ENCODE data around the gene ANKRD13B.
"Not testable (repeated sequence)": the region's sequence is repeated elsewhere in the genome, so short reads cannot be mapped to it uniquely, and the experiment has no call there.

Gene ANKRD13B

DNA sequence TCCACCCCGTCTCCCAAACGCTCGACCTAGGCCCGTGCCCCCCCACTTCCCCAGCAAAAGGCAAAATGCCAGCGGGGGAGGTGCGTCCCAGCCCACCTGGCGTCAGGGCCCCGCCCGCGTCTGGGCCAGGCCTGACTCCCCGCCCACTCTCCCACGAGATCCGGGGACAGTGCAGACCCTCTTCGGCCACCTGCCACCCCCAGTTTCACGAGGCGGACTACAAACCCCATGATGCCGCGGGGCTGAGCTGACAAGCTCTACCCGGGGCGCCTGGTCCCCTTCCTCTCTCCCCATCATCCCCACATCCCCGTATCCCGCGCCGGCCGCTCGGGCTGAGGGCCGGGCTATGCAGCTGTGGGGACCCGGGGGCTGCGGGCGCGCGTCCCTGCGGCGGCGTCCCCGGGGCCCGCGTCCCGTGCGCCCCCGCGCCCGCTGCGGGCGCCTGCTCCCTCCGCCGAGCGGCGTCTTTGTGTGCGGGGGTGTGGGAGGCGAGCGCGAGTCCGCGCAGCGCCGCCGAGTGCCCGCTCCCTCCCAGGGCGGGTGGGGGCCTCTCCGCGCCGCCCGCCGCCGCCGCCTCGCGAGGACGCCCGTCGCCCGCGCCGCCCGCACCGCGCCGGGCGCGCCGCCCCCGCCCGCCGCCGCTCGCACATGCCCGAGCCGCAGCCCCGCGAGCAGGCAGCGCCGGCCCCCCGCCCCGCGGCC, at the start of gene ANKRD13B:
ANKRD13B (plus strand) TSS at position 283 of the 702 bp plus-strand sequence. CDS start 490 bp downstream, outside the sequence.
- DNase-seq: no peak

- DNase-seq: no peak
Observed at GRCh38 chr17:29544066-29544465, 48.9 kb upstream of the ANKRD13B start.

DNA sequence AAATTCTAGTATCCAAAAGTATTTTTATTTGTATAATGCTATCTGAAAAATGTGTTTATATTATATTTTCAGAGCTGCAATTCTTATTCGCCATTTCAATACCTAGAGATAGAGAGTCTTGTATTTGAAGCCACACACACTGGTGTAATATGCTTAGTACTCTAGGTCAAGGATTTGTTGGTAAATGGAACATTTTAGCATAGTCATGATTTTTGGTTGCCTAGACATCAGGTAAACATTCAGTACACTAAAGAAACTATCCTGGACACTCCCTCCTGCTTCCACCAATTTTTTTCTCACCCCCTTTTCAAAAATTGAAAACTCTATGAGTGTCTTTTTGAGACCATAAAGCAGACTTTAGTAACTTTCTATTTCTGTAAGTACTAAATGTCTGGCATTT, 46.8 kb upstream of the ANKRD13B start:
- no peak for DNase-seq

GRCh38 chr17:29546830-29547229, 46.1 kb upstream of the ANKRD13B start:
- no peak for DNase-seq

- no peak for DNase-seq
Observed at GRCh38 chr17:29549177-29549923, 43.6 kb upstream of the ANKRD13B start.

DNA sequence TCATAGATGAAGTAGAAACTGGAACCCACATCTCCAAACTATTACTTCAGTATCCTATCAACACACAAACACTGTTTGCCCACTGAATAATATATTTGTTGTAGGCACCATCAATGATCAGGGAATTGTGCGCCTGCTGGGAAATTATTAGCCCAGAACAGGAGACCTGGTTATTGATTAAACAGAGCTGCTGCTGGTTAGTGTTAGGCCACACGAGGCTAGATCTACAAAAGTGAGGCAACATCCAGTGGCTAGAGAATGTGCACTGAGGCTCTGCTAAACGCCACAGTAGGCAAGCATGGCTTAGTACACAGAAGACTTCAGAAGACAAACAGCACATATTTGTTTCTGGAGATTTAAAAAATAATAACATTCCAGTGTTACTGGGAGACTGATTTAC, 37.1 kb upstream of the ANKRD13B start:
- DNase-seq: no peak

DNA sequence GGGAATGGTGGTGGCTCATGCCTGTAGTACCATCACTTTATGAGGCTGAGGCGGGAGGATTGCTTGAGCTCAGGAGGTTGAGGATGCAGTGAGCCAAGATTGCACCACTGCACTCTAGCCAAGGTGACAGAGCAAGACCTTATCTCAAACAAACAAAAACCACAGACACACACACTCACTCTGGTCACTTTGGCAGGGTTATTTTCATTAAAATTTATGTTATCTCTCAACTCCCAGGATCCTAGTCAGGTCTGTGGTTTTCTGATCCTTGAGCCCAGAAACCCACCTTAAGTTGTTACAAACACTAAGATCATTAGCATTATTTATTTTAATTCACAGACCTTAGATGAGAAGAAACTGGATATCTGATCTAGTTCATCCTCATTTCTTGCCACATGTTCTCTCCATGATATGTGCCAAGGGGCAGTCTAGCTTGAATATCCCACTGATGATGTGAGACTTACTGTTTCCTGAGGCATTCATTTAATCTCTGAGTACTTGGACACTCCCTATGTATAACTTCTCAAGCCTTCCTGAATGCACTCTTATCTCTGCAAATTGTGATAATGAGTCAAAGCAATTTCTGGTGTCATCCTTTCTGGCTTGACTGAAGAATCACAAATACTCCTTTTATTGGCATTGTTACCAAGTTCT, 35.7 kb upstream of the ANKRD13B start:
- no peak for DNase-seq

- no peak for DNase-seq
Observed at GRCh38 chr17:29557739-29558116, 35.2 kb upstream of the ANKRD13B start.

DNA sequence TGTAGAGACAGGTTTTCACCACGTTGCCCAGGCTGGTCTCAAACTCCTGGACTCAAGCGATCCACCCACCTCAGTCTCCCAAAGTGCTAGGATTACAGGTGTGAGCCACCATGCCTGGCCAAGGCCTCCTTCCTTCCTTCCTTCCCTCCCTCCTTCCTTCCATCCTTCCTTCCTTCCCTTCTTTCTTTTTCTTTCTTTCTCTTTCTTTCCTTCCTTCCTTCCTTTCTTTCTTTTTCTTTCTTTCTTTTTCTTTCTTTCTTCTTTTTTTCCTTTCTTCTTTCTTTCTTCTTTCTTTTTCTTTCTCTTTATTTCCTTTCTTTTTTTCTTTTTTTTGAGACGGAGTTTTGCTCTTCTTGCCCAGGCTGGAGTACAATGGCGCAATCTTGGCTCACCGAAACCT, 34.8 kb upstream of the ANKRD13B start:
- not testable (repeated sequence) for DNase-seq

- DNase-seq: no peak
Observed at GRCh38 chr17:29559640-29560039, 33.3 kb upstream of the ANKRD13B start.

- DNase-seq: no peak
Observed at GRCh38 chr17:29560316-29560715, 32.6 kb upstream of the ANKRD13B start.

GRCh38 chr17:29561554-29562517, 31.1 kb upstream of the ANKRD13B start:
- DNase-seq: no peak

- no peak for DNase-seq
Observed at GRCh38 chr17:29562615-29563014, 30.3 kb upstream of the ANKRD13B start.

DNA sequence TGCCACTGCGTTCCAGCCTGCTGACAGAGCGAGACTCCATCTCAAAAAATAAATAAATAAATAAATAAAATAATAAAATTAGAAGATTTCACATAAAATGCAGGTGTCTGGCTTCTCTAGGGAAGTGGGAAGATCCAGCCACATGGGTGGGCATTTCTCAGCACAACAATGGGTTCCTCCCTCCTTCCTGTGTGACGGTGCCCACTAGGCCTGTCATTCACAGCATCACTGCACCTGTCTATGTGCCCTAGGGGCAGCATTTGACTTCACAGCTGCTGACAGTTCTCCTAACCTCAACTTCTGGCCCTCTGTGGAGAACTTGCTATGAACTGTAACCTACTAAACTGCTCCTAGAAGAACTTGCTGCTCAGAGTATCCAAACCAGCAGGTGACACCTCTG, 29.1 kb upstream of the ANKRD13B start:
- DNase-seq: no peak

DNA sequence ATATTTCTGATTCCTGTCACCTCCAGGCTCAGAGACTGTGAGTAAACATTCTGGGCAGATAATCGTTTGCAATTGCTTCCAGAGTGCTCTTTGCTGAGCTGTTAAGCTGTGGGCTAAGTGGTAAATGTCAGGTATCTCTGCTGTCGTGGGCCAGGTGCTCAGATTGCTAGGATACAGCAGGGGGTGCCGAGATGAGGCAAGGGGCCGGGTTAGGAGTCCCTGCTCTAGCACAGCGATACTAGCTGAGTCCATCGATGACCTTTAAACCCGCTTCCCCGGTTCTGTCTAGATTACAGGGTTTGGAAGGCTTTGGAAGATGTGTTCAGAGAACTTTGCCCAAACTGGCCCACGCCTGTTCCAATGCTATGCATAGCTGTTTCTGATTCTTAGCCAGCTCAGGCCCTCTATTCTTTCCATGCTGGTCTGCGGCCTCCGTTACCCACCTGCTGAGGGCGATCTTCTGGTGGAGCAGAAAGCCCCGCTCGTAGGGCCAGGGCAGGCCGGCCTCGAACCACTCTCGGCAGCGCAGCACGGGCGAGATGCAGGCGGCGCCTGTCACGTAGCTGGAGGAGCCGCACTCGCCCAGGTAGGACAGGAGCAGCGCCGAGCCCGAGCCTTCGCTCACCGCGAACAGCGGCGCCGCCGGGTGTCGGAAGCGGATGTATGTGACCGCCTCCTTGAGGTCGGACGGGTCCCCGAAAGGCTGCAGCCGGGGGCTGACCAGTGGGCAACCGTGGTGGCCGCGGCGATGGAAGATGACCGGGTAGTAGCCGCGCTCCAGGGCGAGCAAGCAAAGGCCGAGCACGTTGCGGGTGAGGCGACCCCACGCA, 27.1 kb upstream of the ANKRD13B start:
- DNase-seq: peak; percentile 68

DNA sequence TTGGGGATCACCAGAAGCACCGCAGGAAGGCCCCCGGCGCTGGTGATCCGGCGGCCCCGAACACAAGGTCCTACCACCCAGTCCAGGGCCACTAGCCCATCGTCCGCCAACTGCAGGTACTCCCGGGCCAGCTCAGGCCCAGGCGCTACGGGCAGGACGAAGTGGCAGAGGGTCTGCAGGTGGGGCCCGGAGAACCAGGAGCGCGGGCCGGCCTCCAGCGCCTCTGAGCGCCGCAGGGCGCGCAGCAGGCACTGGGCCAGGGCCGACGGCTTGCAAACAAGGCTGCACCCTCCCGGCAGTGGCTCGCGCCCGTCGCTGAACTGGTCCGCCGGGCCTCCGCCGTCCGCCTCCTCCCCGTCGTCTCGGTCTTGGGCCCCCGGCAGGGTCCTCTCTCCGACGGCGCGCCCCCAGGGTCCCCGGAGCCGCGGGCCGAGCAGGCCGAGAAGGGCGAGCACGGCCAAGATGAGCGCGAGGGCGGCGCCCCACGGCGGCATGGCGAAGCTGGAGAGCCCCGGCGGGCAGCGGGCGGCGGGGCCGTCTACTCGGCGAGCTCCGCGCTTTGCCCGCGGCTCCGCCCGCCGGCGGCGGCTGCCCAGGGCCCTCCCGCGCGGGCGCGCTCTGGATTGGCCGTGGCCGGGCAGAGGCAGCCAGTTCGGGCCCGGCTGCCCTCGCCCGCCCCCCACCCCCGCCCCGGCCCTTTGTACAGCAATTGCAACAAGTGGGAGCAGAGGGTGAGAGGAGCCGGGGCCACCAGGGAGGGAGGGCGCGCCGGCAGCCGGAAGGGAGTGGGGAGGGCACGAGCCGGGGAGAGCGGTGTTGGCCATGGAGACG, 26.2 kb upstream of the ANKRD13B start, which contains the start of gene ABHD15:
ABHD15 (minus strand) TSS at position 565 of the 831 bp plus-strand sequence; CDS start at position 494, 71 bp downstream.
- DNase-seq: no peak

DNA sequence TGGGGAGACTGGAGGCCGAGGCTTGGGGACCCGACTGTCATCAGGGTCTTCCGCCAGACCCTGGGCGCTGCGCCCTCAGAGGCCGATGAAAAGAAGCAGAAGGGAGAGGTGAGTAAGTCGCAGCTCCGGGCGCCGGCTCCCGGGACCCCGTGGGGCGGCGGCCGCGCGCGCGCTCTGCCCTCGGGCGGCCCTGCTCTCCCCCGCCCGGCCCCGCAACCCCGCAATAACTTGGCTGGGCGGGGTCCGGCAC, 25.7 kb upstream of the ANKRD13B start:
- no peak for DNase-seq

DNA sequence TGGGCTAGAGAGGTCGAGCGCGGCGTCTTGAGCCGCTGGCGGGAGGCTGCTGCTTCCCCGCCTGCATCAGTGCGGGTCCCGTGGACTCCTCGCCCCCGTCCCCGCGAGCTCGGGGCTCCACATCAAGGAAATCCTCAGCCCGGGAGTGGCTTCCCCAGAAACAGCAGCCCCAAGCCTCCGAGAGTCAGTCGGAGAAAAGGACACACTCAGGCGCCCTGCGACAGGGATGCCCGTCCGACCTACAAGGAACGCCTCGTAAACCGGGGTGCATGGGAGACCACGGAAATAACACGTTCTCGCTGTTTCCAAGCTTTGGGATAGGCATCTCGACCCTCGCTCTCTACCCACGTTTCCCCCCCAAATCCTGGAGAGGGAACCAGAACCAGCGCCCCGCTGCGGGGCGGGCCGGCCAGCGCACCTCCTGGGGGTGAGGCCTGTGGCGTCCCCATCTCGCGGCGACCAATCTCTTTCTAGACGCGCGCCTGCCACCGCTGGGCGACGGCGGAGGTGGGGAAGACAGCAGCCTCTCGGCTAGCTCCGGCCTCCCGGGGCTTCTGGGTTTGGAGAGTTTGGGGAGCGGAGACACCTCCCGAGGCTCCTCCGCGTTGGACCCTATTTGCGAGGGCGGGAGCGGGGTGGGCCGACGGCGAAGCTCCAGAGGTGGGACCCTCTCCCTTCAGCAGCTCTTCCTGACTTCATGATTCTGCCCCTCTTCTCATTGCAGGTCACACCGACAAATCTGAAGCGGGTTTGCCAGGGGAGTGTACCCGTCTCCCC, 25.2 kb upstream of the ANKRD13B start:
- no peak for DNase-seq

GRCh38 chr17:29568331-29569244, 24.3 kb upstream of the ANKRD13B start, which contains the start of gene TP53I13:
TP53I13 (plus strand) TSS chr17:29568701; CDS start chr17:29568759, 58 bp downstream.
- DNase-seq: no peak
